HG03108 (cell line): ENCODE measurements around the gene SV2C.

ENCODE experiments used
- ATAC-seq: cut with Tn5 transposase; IDR thresholded peaks from one replicate; pipeline ENCODE4 v1.9.1; 2021; ENCODE audit warnings: moderate library complexity; ENCODE audit not compliant: unreplicated experiment

SV2C gene

DNA sequence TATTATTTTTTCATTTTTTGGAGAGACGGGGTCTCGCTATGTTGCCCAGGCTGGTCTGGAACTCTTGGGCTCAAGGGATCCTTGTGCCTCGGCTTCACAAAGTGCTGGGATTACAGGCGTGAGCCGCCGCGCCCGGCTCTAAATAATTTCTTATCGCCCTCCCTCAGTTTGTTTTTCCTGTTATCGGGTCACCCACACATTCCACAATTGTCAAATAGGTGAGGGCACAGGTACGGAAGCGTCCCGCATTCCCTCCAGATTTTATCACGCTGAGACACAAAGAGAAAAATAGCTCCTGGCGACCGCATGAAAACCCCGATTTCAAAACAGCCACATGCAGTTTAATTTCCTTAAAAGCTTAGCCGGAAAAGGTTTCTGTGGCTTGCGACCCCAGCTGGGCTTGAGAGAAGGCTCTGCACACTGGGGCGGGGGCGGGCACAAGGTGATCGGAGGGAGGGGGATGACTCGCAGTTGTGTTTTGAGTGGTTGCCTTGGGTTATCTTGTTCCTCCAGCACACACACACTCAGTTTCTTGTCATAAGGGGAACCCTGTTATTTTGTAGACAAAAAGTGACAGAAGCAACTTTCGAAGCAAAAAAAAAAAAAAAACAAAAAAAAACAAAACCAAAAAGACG is 319.2 kb downstream of the SV2C start:
- ATAC-seq: peak; percentile 31

- ATAC-seq: peak; percentile 42
Observed at GRCh38 chr5:76402886-76403765, 319.9 kb downstream of the SV2C start, which contains the start of gene IQGAP2. IQGAP2 (plus strand) TSS chr5:76403285; CDS start chr5:76403546, 261 bp downstream.
